Measurements from ENCODE around the gene ZXDC. TPM values are rescaled to one million over a fixed set of nuclear protein-coding genes. Genes with fewer than 3 reads are reported as not detected.

ZXDC gene
- total RNA-seq, 1 experiment from 2014 or later = 28.3 TPM

GRCh38 chr3:126474498-126475412 lies 936 bp downstream of the ZXDC start:
- WGBS (ENCODE audit: extremely low coverage, insufficient read length, low lambda C conversion rate) = no CpG with 5 or more reads among the region's 72 CpGs
- no peaks in the 10 kb centered on the region for H3K27me3 ChIP-seq (ENCODE audit: insufficient read depth, low read length)
- TF ChIP-seq CTCF (conservative IDR thresholded peaks at IDR 0.05) = no peak
- peaks cover 31 to 36% of the 10 kb centered on the region in 2 experiments for H3K4me1 Mint-ChIP-seq
- H3K4me2 ChIP-seq (ENCODE audit: insufficient read depth, insufficient read length, low read length) = peak overlapping the region; percentile 83
- H2AK5ac ChIP-seq (ENCODE audit: insufficient read length, low read length) = no peak overlapping the region
- H3K14ac ChIP-seq (ENCODE audit: insufficient read depth, low read length) = no peak overlapping the region
- peaks cover 13% of the 10 kb centered on the region for H3K23me2 ChIP-seq (ENCODE audit: insufficient read length, low read depth, low read length, poor library complexity, severe bottlenecking)
- H4K20me1 ChIP-seq (ENCODE audit: control insufficient read depth, insufficient read depth, insufficient read length) = no peaks in the 10 kb centered on the region
- H3K27ac ChIP-seq (ENCODE audit: insufficient read length, low read depth, low read length) = no peak overlapping the region
- no peak overlapping the region for H3K56ac ChIP-seq (ENCODE audit: insufficient read length, low read depth, low read length)
- no peak overlapping the region for H2BK120ac ChIP-seq (ENCODE audit: low read depth, low read length, poor library complexity, severe bottlenecking)
- H3K79me2 ChIP-seq (ENCODE audit: insufficient read depth, low read length) = peaks cover 9% of the 10 kb centered on the region; the same call in 1 of the 2 replicates
- no peak overlapping the region for H3K18ac ChIP-seq (ENCODE audit: insufficient read length, low read depth, low read length)
- peaks cover 9% of the 10 kb centered on the region; the same call in 1 of the 2 replicates for H3K4me1 ChIP-seq (ENCODE audit: insufficient read depth, low read length)
- no peak overlapping the region for H4K5ac ChIP-seq (ENCODE audit: insufficient read length, low read depth, low read length)
- DNase-seq = no peak
- no peak overlapping the region for H4K91ac ChIP-seq (ENCODE audit: insufficient read length, low read depth, low read length)
- H3K27ac Mint-ChIP-seq = peak overlapping the region in 2 of 3 experiments; percentile 87 to 93; a peak in 4 of 7 replicates
- peak overlapping the region; percentile 30 for H3K9ac ChIP-seq (ENCODE audit: extremely low read depth, insufficient read length, low read length)
- H2BK15ac ChIP-seq (ENCODE audit: low read depth, low read length) = no peak overlapping the region
- H2BK20ac ChIP-seq (ENCODE audit: low read depth, low read length, poor library complexity, severe bottlenecking) = no peak overlapping the region
- no peaks in the 10 kb centered on the region; a peak in 1 of 5 replicates for H3K9me3 Mint-ChIP-seq
- peak overlapping the region; percentile 88 to 91 for H3K4me3 Mint-ChIP-seq
- no peak overlapping the region for H3K23ac ChIP-seq (ENCODE audit: insufficient read length, low read depth, low read length)
- no peaks in the 10 kb centered on the region for H3K79me1 ChIP-seq (ENCODE audit: insufficient read depth, low read depth, low read length, poor library complexity, severe bottlenecking)
- H3K36me3 Mint-ChIP-seq (ENCODE audit: insufficient read depth in 1 of 3, low read depth in 3 of 3) = peaks cover 16 to 28% (median 27%) of the 10 kb centered on the region in 3 experiments
- no peak overlapping the region for H3K4ac ChIP-seq (ENCODE audit: low read depth, low read length)
- no peak overlapping the region for H2BK12ac ChIP-seq (ENCODE audit: insufficient read length, low read depth, low read length)
- no peaks in the 10 kb centered on the region for H3K9me3 ChIP-seq (ENCODE audit: control insufficient read depth, low read depth, low read length)
- H2BK5ac ChIP-seq (ENCODE audit: insufficient read length, low read length) = no peak overlapping the region
- no peak overlapping the region for H3T11ph ChIP-seq (ENCODE audit: low read length)
- no peak overlapping the region for H4K8ac ChIP-seq (replicated peaks; ENCODE audit: insufficient read length, low read depth, low read length)
- H3K27me3 Mint-ChIP-seq (ENCODE audit: low read depth) = no peaks in the 10 kb centered on the region
- H2AFZ ChIP-seq (ENCODE audit: low read length) = no peak overlapping the region
